Hepatocyte (in vitro differentiated cells): ENCODE measurements around the gene CDK19.

Source experiments
- CTCF ChIP-seq: fragments of 200-600 bp; sonication (generic); IDR thresholded peaks from 2 replicates; pipeline ENCODE4 v1.5.1; 2016; ENCODE audit warnings: antibody characterized with exemption, mild to moderate bottlenecking; ENCODE audit not compliant: poor library complexity
- EZH2 ChIP-seq: fragments of 200-600 bp; sonication (generic); IDR thresholded peaks from 2 replicates; pipeline ENCODE4 v1.6.1; 2016; ENCODE audit warnings: antibody characterized with exemption, mild to moderate bottlenecking, borderline replicate concordance

GRCh38 chr6:110683241-110683640 is 132.0 kb downstream of the CDK19 start:
- TF ChIP-seq CTCF (no peak), EZH2 (no peak)
